HEK293 (cell line): ENCODE data around the gene SDF2.

Source experiments
- ZBTB8A ChIP-seq: fragments of 450-650 bp; formaldehyde crosslinking; IDR thresholded peaks from 2 replicates; pipeline ENCODE4 v1.5.1; 2016; ENCODE audit warnings: missing biosample characterization, missing genetic modification characterization
- TF ChIP-seq, protein P1 (sequence below): fragments of 450-650 bp; formaldehyde crosslinking; IDR thresholded peaks from 2 replicates; pipeline ENCODE4 v1.5.1; 2016; ENCODE audit warnings: missing biosample characterization, missing genetic modification characterization
- TF ChIP-seq, protein P2 (sequence below): fragments of 450-650 bp; IDR thresholded peaks from 2 replicates; pipeline ENCODE4 v1.5.1; 2018; ENCODE audit warnings: missing biosample characterization, missing genetic modification characterization

DNA sequence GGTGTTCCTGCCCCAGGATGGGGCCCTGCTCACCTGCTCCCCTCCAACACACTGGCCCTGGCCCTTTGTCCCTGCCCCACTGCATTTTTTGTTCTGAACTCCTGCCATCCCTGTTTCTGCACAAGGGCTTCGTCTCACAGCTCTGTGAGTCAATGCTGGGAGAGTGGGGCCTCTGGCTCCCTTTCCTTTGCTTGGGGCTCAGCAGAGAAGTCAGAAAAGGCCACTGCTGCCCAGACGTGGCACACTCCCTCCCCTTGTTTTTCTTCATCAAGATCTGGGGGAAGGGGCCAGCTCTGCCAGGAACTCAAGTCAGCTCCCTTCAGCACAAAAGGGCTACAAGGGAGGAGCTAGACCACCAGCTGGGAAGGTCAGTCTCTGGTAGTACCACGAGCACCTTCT is 41.0 kb upstream of the SDF2 start:
- TF ChIP-seq, protein P1, sequence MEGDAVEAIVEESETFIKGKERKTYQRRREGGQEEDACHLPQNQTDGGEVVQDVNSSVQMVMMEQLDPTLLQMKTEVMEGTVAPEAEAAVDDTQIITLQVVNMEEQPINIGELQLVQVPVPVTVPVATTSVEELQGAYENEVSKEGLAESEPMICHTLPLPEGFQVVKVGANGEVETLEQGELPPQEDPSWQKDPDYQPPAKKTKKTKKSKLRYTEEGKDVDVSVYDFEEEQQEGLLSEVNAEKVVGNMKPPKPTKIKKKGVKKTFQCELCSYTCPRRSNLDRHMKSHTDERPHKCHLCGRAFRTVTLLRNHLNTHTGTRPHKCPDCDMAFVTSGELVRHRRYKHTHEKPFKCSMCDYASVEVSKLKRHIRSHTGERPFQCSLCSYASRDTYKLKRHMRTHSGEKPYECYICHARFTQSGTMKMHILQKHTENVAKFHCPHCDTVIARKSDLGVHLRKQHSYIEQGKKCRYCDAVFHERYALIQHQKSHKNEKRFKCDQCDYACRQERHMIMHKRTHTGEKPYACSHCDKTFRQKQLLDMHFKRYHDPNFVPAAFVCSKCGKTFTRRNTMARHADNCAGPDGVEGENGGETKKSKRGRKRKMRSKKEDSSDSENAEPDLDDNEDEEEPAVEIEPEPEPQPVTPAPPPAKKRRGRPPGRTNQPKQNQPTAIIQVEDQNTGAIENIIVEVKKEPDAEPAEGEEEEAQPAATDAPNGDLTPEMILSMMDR (tag by site-specific recombination), result no peak
- no peak for TF ChIP-seq ZBTB8A
- TF ChIP-seq, protein P2, sequence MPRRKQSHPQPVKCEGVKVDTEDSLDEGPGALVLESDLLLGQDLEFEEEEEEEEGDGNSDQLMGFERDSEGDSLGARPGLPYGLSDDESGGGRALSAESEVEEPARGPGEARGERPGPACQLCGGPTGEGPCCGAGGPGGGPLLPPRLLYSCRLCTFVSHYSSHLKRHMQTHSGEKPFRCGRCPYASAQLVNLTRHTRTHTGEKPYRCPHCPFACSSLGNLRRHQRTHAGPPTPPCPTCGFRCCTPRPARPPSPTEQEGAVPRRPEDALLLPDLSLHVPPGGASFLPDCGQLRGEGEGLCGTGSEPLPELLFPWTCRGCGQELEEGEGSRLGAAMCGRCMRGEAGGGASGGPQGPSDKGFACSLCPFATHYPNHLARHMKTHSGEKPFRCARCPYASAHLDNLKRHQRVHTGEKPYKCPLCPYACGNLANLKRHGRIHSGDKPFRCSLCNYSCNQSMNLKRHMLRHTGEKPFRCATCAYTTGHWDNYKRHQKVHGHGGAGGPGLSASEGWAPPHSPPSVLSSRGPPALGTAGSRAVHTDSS, result no peak
